Fibroblast of pulmonary artery (primary cell): ENCODE results near the gene PRR12.

Experiments
- DNase-seq: peaks from one replicate; pipeline ENCODE4 v3.0.0-alpha.2; 2010; ENCODE audit warnings: low read depth
- H3K4me3 ChIP-seq: replicated peaks from 2 replicates; pipeline ENCODE4 v1.5.1; 2011; ENCODE audit warnings: low read depth, mild to moderate bottlenecking, control low read depth, low read length, moderate library complexity
- CTCF ChIP-seq: IDR thresholded peaks from 2 replicates; pipeline ENCODE4 v1.5.1; 2011; ENCODE audit warnings: mild to moderate bottlenecking, control low read depth, low read length, inconsistent platforms; ENCODE audit errors: missing control alignments

Gene PRR12, protein sequence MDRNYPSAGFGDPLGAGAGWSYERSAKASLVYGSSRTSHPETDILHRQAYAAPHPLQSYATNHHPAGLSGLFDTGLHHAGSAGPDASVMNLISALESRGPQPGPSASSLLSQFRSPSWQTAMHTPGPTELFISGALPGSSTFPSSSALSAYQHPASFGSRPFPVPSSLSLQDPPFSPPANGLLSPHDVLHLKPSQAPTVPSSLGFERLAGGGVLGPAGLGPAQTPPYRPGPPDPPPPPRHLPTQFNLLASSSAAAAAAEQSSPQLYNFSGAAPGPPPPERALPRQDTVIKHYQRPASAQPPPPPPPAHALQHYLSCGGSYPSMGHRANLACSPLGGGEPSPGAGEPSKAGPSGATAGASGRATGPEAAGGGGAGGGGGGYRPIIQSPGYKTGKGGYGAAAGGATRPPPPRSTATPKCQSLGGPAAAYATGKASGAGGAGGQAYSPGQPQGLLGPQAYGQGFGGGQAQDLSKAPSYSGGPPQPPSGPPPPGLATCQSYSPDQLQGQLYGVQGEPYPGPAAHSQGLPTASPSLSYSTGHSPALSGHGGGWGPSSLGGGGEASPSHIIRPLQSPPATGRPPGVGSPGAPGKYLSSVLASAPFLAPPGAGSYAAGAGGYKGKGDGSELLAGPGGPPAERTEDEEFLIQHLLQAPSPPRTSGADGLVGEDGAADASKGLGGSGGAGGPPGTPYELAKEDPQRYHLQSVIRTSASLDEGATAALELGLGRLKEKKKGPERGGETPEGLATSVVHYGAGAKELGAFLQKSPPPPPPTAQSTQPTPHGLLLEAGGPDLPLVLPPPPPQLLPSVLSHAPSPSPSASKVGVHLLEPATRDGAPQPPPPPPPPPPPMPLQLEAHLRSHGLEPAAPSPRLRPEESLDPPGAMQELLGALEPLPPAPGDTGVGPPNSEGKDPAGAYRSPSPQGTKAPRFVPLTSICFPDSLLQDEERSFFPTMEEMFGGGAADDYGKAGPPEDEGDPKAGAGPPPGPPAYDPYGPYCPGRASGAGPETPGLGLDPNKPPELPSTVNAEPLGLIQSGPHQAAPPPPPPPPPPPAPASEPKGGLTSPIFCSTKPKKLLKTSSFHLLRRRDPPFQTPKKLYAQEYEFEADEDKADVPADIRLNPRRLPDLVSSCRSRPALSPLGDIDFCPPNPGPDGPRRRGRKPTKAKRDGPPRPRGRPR (N-terminal part only)

DNA sequence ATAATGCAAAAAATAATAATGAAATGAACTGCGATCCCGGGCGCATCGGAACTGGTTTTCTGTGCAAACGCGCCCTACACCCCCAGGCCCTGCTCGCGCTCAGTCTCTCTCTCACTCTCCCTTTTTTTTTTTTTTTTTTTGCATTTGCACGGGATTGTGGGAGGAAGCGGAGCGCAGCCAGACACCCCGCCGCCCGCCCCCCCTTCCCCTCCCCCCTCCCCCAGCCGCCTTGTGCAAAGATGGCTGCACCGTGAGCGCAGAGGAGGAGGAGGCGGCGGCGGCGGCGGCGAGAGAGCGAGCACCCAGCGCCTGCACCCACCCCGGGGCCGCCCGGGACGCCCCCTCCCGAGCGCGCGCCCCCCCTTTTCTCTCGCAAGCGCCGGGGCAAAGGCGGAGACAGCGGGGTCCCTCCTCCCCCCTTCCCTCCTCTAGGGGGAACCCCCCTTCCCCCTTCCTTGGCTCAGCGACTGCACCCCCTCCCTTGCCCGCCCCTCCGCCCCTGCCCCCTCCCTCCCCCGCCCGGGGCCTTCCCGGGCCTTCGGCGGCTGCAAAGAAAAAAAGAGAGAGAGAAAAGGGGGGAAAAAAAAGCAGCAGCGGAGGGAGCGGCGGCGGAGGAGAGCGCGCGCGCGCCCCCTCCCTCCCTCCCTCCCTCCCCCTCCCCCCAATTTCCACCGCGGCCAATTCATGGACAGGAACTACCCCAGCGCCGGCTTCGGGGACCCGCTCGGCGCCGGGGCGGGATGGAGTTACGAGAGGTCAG is at the start of gene PRR12:
Gene PRR12 (plus strand): TSS at position 212 of the 760 bp plus-strand sequence. CDS start 473 bp downstream, at position 685.
- H3K4me3 ChIP-seq, result peak within 1 kb of the TSS; percentile 84
- DNase-seq, result peak; percentile 77
- no peak for TF ChIP-seq CTCF

GRCh38 chr19:49541914-49542313 is 49.1 kb upstream of the PRR12 start:
- no peak overlapping the region for H3K4me3 ChIP-seq
- no peak for TF ChIP-seq CTCF
- no peak for DNase-seq

GRCh38 chr19:49542446-49542845 is 48.5 kb upstream of the PRR12 start:
- TF ChIP-seq CTCF, result no peak
- H3K4me3 ChIP-seq, result no peak overlapping the region
- no peak for DNase-seq

GRCh38 chr19:49543032-49543431 is 48.0 kb upstream of the PRR12 start:
- TF ChIP-seq CTCF, result no peak
- no peak for DNase-seq
- no peak overlapping the region for H3K4me3 ChIP-seq

DNA sequence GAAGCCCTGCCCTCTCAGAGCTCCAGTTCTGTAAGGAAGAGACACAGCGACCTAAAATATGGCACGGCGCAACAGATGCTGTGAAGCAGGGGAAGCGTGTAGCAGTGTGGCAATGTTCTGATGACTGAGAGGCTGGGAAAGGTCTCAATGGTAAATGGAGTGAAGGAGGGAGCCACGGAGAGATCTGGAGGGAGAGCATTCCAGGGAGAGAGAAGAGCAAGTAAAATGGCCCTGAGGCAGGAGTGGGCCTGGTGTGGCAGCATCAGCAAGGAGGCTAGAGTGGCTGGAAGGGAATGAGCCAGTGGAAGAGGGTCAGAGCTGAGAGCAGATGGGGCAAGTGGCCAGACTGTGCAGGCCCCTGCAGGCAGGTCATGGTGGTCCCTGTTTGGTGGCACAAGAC is 46.8 kb upstream of the PRR12 start:
- TF ChIP-seq CTCF, result no peak
- no peak for DNase-seq
- no peak overlapping the region for H3K4me3 ChIP-seq
